Colonic mucosa (tissue), 4 donors: ENCODE results near the gene KCP. TPM values are rescaled to one million over a fixed set of nuclear protein-coding genes. Genes with fewer than 3 reads are reported as not detected.

ENCODE experiments used
- DNase-seq: peaks from one replicate; pipeline ENCODE4 v3.0.0-alpha.2; 2020
- H3K27ac ChIP-seq: fragments of 200-600 bp; one replicate; pipeline ENCODE4 v1.8.0; 2021
- H3K27me3 ChIP-seq: fragments of 200-600 bp; one replicate; pipeline ENCODE4 v1.8.0; 2021
- H3K36me3 ChIP-seq: fragments of 200-600 bp; one replicate; pipeline ENCODE4 v1.8.0; 2021
- H3K4me1 ChIP-seq: fragments of 200-600 bp; one replicate; pipeline ENCODE4 v1.8.0; 2021; ENCODE audit warnings: mild to moderate bottlenecking
- H3K4me3 ChIP-seq: fragments of 200-600 bp; one replicate; pipeline ENCODE4 v1.8.0; 2021
- H3K9ac ChIP-seq, 2 donors: one replicate each; pipeline ENCODE4 v1.7.0; 2013; ENCODE audit warnings: control low read depth in 2 of 2, low read depth in 2 of 2, low read length in 2 of 2
- H3K9me3 ChIP-seq: fragments of 200-600 bp; one replicate; pipeline ENCODE4 v1.8.0; 2021
- CTCF ChIP-seq: fragments of 200-600 bp; IDR thresholded peaks from one replicate; pipeline ENCODE4 v1.8.0; 2022; ENCODE audit warnings: antibody characterized with exemption, mild to moderate bottlenecking
- intact Hi-C: fragments of 100-400 bp; cut with DNase I; formaldehyde crosslinking; loops from one replicate; pipeline ENCODE4 v1.14.1; 2022
- total RNA-seq, 2 donors: library from RNA; stranded (reverse); fragmentation: NEBNext Ultra II Directional in 1 of 2; extraction: Animal tissue kit (Norgen Biotek cat#: 25700) in 1 of 2; gene quantifications; one replicate each; pipeline ENCODE4 v1.2.1, GENCODE V29; 2021
- donor health status: healthy.
- donor health status: DM: no; HTN: no; CAD: no.
- donor health status: DM: no; HTN: no; CAD: no.

The KCP gene
- total RNA-seq, 2 donors from 2014 or later: 0.64 to 1.1 TPM

DNA sequence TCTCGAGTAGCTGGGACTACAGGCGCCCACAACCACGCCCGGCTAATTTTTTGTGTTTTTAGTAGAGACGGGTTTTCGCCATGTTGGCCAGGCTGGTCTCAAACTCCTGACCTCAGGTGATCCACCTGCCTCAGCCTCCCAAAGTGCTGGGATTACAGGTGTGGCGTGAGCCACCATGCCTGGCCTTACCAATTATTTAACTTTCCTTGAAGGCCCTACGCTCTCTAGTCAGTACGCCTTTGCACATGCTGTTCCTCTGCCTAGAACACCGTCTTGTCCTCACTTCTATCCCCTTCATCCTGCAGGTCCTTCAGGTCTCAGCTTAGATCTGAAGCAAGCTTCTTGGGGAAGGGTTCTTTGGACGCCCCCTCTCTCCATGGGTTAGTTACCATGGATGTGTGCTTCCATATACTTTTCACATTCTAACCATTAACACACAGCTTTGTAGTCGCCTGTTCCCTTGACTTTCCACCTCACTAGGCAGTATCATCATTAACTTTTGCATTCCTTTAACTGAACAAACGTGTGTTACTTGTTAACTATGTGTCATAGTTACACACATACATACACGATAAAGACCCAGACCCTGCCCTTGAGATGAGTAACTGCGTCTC is 48.4 kb downstream of the KCP start:
- intact Hi-C loops: no loop called here

GRCh38 chr7:128860158-128861073 is 50.1 kb downstream of the KCP start:
- intact Hi-C loops: no loop called here
- peaks cover 8% of the 10 kb centered on the region for H3K4me1 ChIP-seq
- TF ChIP-seq CTCF: no peak
- DNase-seq: peak; percentile 34
- no peak overlapping the region for H3K4me3 ChIP-seq
- no peak overlapping the region for H3K27ac ChIP-seq
- no peak overlapping the region for H3K9ac ChIP-seq
- H3K27me3 ChIP-seq: no peaks in the 10 kb centered on the region
- H3K9me3 ChIP-seq: no peaks in the 10 kb centered on the region
- H3K36me3 ChIP-seq: no peaks in the 10 kb centered on the region

More for the DNA sequence above, 48.4 kb downstream of the KCP start:
- H3K4me1 ChIP-seq: peaks cover 8% of the 10 kb centered on the region
- peak overlapping the region; percentile 16 to 53 for H3K9ac ChIP-seq
- DNase-seq: no peak
- no peak for TF ChIP-seq CTCF
- H3K9me3 ChIP-seq: no peaks in the 10 kb centered on the region
- no peaks in the 10 kb centered on the region for H3K36me3 ChIP-seq
- H3K27me3 ChIP-seq: no peaks in the 10 kb centered on the region
- H3K4me3 ChIP-seq: peak overlapping the region; percentile 91
- H3K27ac ChIP-seq: no peak overlapping the region

DNA sequence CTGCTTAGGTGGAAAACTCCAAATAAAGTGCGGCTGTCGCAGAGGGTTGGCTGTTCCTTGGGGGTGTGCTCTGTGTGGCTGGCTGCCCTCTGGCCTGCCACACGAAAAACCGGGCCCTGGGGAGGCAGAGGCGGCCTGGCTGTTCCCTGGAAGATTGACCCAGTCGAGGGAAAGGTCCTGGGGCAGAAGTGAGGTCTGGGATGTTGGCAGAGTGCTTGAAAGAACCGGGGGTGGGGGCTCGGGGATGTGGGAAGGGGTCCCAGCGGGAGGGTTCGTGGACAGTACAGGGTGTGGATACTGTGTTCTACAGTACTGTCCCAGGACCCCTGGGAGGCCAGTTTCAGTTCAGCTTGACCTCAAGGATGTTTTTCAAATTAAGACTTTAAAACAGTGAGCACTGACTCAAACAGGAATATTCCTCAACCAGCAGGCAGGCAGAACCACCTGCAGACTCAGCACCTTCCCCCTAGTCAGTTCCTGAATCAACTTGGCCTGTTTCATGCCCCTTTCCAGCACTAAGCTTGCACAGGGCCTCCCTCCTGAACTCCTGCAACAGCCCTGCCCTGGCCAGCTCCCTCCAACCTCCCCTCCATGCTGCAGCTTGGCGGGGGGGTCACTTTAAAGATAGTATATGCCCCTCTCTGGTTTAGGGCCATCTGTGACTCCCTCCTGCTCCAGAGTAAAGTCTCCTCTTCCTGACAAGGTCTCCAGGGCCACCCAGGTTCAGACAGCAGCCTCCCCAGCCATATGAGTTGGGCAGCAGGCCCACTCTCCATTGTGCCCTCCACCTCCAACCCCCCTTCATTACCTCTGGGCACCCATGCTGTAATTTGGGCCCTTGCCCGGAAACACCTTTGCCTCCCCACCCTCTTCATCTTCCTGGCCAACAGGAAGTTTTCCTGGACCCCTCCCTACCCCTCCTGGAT is 51.0 kb downstream of the KCP start:
- Histone ChIP-seq H3K9me3 (no peaks in the 10 kb centered on the region), H3K4me3 (no peak overlapping the region), H3K36me3 (no peaks in the 10 kb centered on the region), H3K27me3 (no peaks in the 10 kb centered on the region), H3K9ac (no peak overlapping the region), H3K27ac (no peak overlapping the region), H3K4me1 (peaks cover 8% of the 10 kb centered on the region)
- intact Hi-C loops: no loop called here
- no peak for DNase-seq
- TF ChIP-seq CTCF: no peak

GRCh38 chr7:128858380-128859231 is 51.9 kb downstream of the KCP start:
- no peak overlapping the region for H3K4me3 ChIP-seq
- H3K9me3 ChIP-seq: no peaks in the 10 kb centered on the region
- H3K9ac ChIP-seq: no peak overlapping the region
- DNase-seq: no peak
- no peak for TF ChIP-seq CTCF
- H3K27ac ChIP-seq: no peak overlapping the region
- H3K27me3 ChIP-seq: no peaks in the 10 kb centered on the region
- H3K36me3 ChIP-seq: no peaks in the 10 kb centered on the region
- H3K4me1 ChIP-seq: peaks cover 2% of the 10 kb centered on the region
- intact Hi-C loops: no loop called here
